Activated CD4-positive, alpha-beta T cell treated with anti-CD3 and anti-CD28 coated beads, Interleukin-2, amount 50 U/mL, for 24 hours (primary cell): ENCODE results near the gene GALNT4.

ENCODE experiments used
- DNase-seq, 2 donors: peaks; one replicate each; pipeline ENCODE4 v3.0.0-alpha.2; 2020; ENCODE audit warnings: low read depth in 1 of 2, low spot score in 1 of 2

The GALNT4 gene

DNA sequence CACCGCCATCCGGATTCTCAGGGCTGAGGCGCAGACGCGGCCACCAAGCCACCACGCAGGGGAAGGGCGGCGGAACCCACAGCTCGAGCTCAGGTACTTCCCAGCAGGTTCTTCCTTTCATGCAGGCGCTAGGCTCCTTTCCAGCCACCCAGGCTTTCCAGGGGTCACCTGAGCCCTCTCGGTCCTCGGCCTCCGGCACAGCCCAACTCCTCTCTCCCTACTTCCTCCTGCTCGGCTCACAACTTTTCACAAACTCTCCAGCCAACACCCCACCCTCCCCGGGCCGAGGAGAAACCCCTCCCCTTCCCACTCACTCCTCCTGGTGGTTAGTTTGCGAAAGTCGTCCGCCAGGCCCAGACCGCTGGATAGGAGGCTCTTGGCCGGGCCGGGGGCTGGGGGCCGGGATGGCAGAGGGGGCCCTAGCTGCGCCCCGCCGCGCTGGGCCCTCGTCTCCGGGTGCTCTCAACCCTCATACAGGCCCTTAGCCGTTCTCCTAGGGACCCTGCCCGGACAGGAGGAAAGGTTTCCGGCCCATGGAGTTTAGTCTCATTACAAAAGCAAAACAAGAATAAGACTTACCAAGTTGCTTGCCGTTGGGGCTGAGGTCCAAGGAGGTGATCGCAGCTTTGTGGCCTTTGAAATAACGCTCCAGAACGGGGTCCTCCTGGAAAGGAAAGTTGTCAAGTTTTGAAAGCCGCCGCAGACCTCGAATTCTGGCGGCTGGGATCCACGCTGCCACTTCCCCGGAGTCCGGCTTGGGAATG is at the start of gene GALNT4:
Gene GALNT4, minus strand, starts transcription at position 256 of the 764 bp plus-strand sequence. Its CDS starts 247 bp downstream, at position 9.
- peak; percentile 44 to 64 for DNase-seq

DNA sequence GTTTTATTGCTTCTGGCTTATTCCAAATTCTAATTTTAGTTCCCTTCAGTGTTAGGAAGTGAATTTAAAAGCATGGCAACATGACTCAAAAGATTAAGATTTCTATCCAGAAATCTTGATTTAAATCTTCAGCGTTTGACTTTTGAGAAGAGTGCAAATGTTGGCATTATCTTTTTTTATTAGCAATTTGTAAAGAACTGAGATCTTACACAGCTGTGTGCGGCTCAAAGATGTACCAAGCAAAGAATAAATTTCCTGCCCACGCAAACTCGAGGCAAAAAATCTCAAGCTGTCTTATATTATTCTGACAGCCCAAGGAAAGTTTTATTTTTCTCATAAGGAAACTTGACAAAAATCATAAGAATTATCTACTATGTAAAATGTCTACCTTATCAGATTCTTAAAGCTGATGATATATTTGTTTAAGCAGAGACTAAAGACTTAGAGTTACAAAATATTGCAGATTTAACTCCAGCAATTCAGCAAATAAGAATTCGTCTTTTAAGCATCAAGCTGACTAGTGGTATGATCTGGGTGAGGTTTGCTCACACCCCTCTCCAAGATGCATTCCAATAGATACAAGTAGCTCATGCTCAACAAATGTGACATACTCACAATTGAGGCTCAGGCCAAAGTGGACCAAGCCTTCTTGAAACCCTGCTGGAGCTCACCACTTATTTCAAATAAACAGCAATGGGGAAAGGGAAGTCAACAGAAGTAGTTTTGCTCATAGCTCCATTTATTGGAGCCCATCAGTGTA is 48.6 kb upstream of the GALNT4 start:
- no peak for DNase-seq

DNA sequence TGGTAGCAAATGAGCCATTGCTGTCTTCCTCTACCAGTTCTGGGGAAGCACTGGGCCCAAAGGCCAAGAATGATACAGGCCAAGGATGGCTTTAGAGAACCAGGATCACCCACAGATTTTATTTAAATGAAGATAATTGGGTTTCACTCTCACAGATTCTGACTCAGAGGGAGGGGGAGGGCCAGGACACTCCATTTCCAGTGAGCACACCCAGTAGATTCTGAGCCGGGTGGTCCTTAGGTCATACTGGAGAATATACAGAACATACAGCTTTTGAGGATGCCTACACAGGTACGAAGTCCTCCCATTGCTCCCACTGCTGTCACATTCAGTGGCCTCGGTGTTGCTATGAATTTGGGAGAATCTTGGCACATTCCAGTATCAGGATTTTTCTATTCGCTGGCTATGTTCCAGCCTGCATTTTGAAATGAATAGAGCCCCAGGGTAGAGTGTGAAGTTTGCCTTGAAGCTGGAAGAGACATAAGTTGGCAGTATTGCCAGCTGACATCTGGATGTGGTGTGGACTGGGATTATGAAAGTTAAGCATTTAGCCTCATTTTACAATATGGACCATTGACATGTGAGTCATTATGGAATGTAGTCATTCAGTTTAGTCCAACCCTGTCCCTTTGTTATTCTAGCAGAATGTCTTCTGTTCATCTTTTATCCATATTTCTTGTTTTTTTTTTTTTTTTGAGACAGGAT is 47.0 kb upstream of the GALNT4 start:
- no peak for DNase-seq

DNA sequence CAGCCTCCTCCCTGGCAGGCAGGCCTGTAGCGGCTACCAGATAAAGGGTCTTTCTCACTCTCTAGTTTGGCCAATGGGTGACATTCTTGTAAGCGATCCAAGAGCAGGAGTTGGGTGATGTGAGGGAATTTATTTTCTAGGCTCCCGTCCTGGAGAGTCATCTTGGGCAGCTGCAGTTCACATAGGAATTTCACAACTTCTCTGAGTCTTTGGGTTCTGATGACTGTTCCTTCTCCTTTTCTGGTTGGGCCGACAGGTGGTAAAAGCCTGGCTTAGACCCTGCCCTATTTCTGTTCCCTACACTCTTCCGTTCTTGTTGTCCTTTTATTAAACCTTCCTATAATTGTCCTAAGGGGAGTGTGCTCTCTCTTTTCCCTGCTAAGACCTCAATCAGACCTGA is 43.9 kb upstream of the GALNT4 start:
- DNase-seq, result no peak

DNA sequence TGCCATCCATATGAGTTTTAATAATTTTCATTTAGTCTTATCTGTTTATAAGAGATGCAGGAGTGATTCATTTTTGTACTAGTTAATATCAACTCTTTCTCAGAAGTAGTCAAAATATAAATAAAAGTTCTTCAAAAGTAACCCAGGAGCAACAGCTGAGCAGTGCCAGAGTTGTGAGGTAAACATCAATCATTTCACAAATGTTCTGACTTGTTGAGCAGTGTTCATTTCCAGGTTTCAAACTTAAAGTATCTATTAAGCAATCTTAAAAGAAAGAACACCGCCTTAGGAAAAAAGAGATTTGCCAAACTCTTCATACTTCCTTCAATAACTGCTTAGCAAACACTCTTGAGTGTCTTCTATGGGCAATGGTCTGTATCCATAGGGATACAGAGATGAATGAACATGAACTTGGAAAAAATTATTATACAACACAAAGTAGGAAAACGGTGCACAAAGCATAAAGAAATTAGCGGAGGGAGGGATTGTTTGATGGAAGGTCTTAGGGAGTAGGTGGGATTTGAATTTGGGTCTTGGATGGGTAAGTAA is 43.2 kb upstream of the GALNT4 start:
- DNase-seq, result no peak

DNA sequence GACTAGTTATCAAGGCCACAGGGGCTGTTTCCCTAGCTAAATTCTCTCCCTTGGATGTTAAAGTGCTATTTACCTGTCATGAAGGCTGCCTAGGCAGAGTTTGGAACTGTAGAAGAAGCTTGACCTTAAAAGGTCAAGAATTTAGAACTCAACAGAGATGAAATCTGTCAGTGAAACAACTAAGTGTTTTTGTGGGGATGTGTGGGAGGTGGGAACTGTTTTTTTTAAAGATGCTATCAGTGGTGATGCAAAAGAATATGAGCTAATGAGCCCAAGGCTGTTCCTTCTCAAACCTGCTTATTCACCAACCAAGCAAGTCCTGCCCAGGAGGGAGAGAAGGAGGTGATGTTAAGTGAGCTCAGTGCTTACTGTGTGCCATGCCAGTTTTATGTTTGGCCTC is 42.0 kb upstream of the GALNT4 start:
- no peak for DNase-seq

DNA sequence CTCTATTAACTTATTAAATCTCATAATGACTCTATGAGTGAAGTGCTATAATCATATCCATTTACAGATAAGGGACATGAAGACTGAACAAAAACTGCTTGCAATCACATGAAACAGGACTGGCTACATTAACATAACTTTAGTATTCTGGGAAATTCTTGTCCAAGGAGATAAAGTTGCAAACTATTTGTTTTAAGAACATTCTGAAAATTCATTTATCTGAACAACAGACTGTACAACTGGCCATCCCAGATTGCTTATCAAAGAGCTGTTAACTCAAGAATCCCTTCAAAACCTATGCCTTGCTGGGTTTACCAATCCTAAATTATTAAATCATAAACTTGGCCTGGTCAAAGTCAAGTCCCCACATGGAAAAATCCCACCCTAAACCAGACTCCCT is 40.4 kb upstream of the GALNT4 start:
- DNase-seq, result no peak

DNA sequence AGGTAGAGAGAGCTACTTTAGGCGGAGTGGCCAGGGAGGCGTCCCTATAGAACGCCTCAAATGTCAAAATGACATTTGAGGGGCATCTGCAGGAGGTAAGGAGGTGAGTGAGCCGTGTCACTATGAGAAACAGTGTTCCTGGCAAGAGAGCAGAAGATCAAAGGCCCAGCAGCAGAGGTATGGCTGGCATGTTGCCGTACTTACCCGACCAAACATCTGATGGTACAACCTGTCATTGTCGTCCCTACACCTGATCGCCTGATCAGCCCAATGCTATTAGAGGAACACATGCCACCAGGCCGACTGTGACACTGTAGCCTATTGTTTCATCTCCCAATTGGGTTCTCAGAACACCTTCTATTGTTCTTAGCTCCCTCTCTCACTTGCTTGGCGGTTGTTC is 35.2 kb upstream of the GALNT4 start:
- no peak for DNase-seq

DNA sequence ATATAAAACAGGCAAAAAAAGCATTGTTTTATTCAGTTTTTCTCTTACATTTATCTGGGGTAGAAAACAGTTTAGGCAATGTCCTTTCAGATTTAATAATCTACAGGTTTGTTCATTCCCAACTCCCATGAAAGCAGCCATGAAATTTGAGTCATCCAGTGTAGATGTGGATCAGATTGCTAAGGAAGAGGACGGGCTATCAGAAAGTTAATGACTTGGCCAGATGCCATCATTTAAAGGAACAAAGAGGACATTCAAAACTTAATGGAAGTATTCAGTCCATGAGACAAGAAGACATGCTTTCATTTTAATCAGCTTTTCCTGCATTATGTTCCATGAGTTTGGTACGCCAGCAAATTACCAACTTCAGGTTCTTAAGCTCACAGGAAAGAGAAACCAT is 32.4 kb upstream of the GALNT4 start:
- DNase-seq, result no peak

DNA sequence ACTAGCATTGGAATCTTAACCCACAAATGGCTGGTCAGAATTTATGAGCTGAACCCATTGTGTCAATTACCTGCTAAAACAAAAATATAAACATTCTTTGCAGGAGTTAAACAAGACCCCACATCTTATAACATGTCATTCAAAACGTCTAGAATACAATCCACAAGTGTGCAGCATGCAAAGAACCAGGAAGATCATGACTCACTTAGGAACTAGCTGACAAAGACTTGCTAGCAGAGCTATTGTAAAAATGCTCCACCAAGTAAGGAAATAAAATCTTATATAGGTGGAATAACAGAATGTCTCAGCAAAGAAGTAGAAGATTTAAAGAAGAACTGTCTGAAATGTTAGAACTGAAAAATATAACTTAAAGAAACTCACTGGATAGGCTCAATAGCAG is 27.8 kb upstream of the GALNT4 start:
- DNase-seq, result no peak

DNA sequence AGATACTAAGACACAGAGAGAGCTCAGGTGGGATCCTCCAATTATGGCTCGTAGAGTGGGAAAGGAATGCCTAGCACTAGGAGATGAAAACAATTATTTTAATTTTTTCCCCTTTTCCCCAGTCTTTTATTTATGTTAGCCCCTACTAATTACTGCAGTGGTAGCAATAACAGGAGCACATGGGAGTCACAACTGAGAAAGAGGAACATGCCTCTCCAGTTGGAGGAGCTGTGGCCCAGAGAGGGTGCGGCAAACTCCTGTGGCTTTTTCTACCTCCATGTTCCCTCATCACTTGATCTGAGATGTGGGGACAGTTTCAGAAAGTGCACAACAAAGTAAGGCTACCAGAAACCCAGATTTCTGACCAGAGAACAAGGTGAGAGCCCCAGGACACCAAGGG is 27.2 kb upstream of the GALNT4 start:
- no peak for DNase-seq

DNA sequence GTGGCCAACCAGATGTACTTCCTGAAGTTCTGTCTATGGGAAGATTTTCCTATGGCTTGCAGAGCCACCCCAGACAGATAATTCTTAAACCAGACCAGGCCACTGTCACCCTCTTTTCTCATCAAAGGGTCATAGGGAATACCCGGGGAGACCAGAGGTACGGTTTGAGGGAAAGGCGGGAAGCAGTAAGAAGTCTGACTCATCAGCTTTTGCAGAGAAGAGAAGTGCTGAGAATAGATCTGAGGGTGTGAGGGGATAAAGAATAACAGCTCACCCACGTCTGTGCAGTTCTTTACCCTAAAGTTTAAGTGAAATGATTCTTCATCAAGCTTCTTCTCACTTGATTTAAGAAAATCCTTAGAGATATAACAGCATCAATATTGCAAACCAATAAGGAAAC is 22.5 kb upstream of the GALNT4 start:
- DNase-seq, result no peak

DNA sequence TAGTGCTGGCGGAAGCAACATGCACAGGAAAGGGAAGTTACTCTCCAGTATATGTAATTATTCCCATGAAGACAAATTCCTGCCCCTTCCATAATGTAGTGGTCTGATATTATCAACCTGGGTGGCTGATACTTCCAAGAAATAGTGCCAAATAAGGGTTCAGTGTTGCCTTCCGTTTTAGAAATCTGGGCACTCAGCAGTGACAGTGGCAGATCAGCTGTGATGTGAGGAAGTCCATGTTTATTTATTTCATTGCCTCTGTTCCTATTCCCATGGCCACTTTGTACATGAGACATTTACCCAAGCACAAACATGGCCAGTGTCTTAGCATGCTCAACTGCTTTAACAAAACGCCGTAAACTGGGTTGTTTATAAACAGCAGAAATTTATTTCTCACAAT is 21.6 kb upstream of the GALNT4 start:
- no peak for DNase-seq

DNA sequence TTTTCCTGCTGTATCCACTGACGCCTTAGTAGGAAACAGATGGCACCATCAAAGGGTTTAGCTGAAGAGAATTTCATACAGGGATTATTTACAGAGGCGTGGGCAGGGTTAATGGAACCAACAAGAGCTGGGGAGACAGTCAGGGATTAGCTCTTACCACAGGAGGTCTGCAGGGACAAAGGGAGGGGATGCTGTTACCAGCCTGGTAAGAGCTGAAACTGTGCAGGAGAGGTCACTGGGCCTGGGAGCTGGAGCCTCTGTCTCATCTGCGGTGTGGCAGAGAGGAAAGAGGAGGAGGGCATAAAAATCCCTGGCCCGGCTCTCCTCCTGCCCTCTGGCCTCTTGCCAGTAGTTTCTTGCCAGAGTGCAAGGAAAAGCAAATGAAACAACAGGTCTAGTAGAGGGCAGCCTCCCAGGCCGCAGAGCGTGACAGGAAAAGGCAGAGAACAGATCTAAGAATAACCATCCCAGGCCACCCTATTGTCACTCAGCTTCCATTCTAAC is 20.1 kb upstream of the GALNT4 start:
- DNase-seq, result no peak

DNA sequence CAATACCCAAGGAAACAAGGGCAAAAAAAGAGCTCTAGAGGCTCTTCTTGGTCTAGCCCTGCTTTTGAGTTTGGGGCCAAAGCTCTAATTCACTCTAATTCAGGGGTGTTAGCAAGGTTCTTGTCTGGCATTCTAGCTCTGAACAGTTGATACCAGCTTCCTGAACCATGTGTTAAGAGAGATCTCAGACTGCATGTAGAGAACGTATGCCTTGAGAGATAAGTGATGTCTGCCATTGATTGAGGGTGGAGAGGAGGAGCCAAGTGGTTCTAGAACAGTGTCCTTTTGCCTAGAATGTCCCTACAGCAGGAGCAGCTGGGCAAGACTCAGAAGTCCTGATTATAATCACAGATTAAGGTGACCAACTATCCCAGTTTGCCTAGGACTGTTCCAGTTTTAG is 19.4 kb upstream of the GALNT4 start:
- DNase-seq, result no peak

DNA sequence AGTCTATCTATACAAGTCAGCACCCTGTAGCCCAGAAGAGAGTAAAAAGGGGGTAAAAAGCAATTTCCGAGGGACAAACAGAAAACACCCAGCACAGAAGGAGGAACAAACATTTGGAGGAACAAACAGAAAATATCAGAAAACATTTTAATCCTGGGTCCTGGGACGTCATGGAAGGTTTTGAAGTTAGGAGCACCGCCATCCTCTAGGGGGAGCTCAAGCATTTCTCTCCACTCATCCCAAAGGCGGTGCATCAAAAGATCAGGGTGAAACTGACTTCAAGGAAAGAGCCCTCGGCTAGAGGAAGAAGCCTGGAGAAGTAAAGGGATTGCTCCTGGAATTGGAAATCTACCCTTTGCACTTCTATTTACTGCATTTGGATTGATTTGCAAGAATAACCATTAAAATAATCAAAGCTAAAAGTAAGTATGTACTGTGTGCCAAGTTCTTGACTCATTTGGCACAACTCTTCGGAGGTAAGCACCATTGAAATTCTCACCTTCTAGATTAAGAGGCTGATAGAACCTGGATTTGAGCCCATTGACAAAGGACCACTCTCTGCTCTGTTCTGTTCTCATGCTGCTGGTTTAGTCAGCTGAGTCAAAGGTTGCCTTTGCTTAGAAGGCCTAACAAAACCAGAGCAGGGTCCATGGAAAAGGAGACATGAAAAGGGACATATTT is 18.5 kb upstream of the GALNT4 start:
- peak; percentile 11 to 61 for DNase-seq

DNA sequence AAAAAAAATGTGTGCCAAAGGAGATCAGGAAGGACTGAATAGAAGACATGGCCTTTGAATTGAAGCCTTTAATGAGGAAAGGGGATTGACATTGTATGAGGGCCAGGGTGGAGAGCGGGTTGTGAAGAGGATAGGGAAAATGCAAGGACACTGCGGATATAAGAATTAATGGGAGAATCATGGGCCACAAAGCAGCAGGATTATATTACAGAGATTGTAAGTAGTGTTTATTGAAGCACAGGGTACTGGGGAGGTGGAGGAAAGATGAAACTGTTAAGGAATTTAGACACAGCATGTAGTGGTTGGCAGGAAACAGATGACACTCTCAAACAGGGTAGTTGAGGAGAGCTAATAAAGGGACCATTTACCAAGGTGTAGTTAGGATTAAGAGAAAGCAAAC is 17.6 kb upstream of the GALNT4 start:
- no peak for DNase-seq

DNA sequence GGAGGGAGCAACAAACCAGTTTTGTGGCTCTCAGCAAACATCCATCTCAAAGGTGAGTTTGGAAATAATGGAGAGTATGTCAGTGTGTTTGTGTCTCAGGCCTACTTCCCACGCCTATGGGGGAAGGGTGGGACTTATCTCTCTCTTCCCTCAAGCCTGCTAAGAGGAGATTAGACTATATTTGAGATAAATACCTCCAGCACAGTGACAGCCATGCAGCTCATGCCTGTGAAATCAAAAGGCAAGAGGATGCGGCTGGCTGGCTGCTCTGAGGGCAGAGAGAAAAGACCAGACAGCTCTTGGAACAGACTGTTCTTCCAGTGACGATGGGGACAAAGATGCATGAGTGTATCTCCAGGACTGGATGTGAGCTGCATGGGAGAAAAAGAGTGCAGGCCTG is 16.0 kb upstream of the GALNT4 start:
- no peak for DNase-seq

DNA sequence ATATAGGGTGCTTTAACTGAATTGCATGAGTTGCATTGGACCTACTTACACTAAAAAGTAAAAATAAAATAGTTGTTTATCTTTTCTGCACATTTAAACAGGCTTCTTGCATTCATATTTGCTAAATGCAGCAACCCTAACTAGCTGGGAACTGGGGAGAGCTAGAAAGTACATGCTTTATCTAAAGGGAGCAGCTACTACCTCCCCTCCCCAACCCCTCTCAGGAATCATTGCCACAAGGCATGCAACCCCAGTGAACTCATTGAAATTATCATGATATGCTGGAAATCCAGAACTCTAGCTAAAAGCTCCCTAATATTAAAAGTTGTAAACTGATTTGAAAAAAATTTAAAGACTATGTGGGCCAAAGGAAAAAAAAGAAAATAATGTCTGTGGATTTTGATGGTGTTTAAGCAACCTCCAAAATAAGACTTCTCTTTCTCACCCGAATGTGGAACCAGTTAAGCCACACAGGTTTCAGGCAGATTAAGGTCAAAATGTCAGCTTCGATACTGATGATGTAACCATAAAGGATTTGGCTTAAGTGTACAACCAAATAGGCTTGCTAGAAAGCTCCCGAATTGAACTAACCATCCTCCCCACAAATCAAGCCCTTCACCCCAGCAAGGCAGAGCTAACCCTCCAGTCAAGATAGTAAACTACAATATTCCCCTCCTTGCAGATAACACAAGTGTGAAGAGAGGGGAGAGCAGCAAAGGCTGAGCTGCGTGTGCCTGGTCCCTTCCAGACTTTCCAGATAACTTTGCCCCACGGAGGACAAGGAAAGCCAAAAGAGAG is 15.0 kb upstream of the GALNT4 start:
- no peak for DNase-seq

DNA sequence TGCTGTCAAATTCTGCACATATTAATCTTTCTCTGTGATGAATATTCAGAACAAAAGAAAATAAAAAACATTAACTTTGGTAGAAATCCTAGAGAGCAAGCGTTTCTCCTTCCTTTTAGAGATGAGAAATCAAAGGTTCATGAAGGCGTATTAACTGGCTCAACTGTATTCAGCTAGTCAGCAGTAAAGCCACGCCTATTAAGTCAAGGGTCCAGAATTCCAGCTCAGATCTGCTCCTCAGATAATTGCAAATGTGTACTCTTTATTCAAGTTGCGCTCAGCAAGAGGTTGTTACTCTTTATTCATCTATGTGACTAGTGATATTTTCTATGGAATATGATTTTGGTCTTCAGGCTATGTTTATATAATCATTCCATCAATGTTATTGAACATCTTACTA is 14.3 kb upstream of the GALNT4 start:
- DNase-seq, result no peak
